ENCODE results near the gene C13orf46.
"Not testable (repeated sequence)": the region's sequence is repeated elsewhere in the genome, so short reads cannot be mapped to it uniquely, and the experiment has no call there.

The C13orf46 gene

DNA sequence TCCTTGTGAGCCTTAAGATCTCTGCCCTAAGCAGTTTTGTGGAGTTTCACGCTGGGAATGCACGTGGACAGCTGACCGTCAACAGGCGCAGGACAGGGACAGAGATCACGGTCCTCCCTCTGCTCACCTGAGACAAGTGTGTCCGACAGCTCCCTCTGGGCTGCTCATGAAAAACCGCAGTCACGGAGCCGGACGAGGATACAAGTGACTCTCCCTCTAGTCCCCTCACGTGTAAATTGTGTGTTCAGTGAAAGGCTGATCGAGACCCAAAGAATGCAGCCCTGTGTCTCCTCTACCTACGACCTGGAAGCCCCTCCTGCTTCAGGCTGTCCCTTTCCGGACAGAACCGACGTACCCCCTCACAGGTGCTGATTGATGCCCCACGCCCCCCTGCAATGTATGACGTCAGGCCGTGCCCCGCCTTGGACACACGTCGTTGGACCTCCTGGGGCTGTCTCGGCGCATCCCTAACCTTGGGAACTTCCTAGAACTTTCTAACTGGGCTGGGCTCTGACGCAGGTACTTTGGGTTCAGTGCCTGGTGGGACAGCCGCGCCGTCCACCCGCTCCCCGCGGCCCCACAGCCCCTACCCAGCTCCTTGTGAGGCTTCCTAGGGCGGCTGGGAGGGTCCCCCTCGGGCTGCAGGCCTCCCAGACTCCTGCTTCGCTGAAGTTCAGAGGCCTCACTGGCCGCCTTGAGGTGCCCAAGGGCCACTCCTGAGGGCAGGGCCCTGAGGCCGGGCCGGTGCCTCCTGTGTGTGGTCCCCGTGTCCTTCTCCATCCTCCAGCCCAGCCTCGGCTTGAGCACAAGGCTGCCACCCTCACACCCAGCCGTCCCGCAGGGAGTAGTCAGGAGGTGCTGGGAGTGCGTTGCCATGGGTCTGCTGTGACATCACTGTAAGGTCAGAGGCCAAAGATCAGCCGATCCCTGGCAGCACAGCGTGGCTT, at the start of gene C13orf46:
Gene C13orf46 (minus strand): TSS at position 859 of the 947 bp plus-strand sequence. CDS start 79 bp downstream, at position 780.
- DNase-seq = no peak

GRCh38 chr13:114022876-114023275, 49.0 kb upstream of the C13orf46 start:
- no peak for DNase-seq

DNA sequence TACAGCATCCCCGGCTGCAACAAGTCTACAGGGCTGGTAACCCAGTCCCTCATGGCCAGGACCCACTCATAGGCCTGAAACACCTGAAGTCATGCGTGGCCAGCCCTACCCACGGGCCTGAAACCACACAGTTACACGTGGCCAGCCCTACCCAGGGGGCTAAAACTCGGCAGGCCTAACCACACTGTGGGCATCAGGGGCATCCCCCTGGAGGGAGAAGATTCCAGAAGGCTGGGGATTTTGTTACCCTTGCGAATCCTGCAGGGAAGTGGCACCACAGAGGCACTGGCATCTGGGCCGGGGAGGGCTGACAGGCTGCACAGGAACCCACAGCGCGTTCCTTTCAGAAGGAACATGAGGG, 48.4 kb upstream of the C13orf46 start:
- DNase-seq = no peak

DNA sequence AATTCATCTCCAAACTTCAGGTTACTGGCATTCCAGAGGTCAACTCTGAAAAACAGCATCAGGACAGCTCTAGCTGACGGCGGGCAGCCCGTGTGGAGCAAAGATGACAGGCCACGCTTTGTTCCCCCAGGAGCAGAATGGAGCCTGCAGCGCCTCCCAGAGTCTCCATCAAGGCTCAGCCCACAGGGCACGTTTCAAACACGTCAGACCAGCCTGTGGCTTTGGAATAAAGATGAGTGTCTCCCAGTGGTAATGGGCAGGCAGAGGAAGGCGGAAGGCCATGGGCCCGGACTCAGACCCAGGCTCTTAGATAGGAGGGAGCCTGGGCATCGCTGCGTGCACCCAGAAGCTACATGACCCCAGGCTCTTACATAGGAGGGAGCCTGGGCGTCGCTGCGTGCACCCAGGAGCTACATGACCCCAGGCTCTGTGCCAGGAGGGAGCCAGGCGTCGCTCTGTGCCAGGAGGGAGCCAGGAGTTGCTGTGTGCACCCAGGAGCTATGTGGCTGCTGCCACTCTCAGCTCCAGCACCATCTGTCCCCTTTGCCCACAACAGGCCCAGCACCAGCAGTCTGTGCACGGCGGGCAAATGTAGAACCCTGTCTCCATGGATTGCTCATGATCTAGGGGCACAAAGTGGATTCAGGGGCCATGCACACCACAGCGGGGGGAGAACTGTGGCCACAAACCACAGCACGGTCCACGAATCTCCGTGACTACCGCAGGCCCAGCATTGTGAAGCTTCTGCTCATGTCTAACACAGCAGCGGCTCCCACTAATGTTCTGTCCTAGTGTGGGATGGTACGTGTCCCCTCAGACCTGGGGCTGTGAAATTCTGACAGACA, 47.8 kb upstream of the C13orf46 start:
- no peak for DNase-seq

DNA sequence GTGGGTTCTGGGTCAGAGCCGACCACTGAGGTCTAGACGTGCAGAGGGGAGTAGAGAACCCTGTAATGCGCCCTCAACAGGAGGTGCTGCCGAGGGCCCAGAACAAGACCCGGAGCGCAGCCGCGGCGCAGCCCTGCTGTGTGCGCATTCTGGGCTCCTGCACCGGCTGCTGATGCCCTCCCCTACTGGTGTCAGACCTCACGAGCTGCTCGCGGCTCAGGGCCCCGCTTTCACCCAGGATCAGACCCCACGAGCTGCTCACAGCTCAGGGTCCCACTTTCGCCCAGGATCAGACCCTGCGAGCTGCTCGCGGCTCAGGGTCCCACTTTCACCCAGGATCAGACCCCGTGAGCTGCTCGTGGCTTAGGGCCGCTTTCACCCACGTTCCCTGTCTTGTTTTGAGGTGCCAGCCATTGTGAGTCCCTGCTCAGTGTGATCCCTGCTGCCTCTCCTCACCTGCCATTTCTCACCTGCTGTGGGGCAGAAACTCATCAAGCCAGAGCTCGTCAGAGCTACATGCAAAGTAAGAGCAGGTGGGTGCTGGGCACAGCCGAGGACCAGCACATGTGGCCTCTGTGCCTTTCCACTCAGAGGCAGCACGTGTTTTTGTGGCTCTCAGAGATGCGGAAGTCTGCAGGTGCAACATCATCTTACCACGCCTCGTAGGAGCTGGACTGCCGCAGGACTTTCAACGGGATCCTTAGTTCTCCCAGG, 47.0 kb upstream of the C13orf46 start:
- DNase-seq = no peak

- not testable (repeated sequence) for DNase-seq
These were observed 46.3 kb upstream of the C13orf46 start for GRCh38 chr13:114020134-114020533.

DNA sequence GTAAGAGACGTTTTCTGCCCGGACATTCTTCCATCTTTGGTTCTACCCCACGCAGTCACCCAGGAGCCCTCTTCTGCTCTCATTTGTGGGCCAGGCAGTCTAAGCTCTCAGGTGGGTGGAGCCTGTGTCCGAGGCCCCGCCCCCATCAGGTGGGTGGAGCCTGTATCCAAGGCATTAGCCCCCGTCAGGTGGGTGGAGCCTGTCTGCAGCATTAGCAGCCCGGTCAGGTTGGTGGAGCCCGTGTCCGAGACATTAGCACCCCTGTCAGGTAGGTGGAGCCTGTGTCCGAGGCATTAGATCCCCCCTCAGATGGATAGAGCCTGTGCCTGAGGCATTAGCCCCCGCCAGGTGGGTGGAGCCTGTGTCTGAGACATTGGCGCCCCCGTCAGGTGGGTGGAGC, 45.5 kb upstream of the C13orf46 start:
- peak; percentile 35 for DNase-seq

DNA sequence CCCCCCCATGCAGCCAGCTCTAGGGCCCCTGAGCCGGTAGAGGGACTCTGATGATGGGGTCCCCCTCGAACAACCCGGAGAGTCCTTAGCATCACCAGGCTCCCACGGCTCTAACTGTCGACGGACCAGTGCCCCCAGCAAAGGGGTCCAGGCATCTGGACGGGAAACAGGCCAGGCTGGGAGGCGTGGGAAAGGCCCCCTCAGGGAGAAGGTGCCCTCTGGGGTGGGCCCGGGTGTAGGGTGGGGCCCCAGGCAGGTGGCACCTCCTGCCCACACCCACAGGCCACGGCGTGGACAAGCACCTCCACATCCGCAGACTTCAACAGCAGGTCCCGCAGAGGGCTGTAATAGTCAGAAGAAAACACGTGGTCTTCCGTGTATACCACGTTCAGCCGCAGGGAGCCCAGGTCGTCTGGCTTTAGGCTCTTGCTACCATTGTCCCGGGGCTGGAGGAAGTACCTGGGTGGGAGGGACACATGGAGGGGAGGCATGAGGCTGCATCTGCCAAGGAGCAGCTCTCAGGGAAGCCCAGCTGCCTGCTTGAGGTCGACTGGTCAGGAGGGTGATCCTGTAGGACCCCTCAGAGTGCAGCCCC, 44.7 kb upstream of the C13orf46 start:
- no peak for DNase-seq

GRCh38 chr13:114017966-114018365, 44.1 kb upstream of the C13orf46 start:
- DNase-seq = no peak

DNA sequence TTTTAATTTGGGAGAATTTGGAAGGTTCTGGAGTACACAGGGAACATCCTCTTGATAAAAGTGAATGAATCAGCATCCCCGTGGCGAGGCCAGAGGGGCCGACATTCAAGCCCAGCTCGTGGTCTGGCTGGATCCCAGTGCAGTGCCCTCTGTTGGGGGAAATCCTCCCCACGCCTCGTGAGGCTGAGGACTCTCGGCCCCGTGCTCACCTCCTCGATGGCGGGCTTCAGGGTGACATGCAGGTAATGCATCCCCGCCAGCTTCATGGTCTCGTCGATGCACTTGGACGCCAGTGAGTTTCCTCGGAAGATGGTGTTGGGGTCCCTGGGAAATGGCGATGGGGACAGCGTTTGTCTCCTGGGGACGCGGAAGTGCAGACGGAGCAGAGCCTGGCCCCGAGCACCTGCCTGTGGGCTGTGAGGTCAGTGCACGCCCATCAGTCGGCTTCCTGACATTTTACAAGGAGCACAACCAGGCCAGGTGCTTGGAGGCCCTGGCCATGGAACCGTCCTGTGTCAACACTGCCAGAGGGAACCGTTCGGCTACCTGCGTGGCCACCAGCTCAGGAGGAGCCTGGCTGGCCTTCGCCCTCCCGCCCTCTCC, 43.3 kb upstream of the C13orf46 start:
- DNase-seq = no peak

DNA sequence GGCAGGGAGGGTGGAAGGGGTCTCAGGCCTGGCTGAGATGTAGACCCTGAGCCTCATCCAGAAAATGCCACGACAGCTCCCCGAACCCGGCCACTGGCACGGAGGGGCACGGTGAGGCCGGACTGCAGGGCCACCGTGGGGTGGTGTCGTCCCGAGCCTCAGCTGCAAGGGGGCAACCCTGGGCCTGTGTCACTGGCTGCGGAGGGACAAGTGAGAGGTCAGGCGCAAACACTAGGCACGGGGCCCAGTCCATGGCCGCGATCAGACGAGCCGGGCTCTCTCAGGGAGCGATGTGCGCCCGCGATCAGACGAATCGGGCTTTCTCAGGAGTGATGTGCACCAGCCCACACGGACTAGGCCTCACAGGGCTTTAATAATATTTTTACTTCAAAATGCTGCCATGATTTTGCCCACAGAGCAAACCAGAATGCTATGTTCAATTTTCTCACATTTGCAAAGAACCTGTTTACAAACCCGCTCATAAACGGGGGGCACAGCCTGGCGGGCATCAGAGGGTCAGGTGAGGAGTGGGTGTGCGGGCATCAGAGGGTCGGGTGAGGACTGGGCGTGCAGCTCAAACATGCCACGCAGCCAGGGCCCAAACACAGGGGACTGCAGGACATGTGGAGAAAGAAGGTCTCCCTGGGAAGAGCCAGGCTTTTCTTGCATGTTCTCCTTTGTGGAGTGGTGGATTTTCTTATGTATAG, 42.6 kb upstream of the C13orf46 start:
- DNase-seq = no peak

DNA sequence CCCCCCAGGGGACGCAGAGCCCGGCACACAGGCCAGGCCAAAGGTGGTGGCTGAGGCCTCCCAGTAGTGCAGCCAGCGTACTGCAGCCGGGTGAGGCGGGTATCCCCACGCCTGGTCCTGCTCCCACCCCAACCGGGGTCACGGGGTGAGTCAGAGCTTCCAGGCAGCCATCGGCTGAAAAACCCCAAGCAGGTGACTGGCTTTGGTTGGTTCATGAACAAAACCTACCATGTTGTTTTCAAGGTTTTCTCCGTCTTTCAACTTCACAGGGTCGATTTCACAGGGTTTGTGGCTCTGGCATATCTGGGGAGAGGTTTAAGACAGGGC, 42.1 kb upstream of the C13orf46 start:
- no peak for DNase-seq

DNA sequence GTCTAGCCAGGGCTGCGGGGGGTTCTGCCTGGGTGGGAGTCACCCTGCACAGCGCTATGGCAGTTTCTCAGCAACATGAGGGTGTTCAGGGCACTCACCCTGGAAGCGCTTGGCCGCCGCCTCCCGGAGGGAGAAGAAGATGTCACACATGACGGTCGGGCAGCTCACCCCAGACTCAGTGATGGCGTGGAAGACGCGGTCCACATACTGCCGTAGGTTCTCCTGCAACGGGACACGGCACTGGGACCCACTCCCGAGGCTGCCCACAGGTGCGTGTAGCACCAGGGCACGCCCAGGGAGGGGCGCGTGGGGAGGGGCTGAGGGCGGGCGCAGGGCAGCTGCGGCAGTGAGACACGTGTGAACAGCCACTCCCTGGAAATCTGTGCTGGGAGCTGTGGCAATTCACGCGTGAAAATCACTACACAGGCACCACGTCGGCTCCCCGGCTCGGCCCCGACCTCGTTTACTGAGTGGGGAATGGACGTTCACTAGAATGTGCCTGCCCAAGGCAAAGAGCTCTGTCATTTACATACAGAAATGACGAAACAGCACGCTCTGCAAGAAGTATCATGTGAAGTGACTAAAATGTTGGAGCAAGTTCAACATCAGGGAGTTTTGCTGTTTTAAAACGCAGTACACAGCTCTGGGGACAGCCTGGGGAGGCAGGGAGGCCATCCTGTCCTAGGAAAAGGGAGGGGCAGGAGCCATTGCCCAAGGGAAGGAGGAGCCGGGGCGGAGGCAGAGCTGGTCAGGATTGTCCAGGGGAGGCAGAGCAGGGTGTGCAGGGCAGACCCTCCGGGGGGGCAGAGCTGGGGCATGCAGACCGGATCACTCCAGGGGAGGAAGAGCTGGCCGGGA, 41.5 kb upstream of the C13orf46 start:
- DNase-seq = no peak

DNA sequence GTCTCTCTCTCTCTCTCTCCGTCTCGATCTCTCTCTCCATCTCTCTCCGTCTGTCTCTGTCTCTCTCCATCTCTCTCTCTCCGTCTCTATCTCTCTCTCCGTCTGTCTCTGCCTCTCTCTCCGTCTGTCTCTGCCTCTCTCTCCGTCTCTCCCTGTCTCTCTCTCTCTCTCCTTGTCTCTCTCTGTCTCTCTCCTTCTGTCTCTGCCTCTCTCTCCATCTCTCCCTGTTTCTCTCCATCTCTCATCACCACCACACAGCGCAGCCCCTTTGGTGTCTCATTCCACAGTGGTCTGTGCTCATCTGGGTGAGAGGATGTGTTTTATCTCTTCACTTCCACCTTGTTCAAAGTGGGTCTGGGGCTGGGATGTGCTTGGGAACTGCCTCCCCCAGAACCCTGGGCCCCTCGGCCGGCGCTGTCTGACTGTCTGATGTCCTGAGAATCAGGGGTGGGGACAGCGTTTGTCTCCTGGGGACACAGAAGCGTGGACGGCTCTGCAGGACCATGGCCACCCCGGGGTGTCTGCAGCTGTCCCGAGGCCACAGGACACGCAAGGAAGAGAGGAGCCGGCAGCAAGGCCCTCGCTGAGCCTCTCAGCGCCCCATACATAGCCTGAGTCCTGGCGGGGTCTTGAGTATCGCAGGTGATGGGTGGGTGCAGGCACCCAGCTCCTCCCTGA, 40.2 kb upstream of the C13orf46 start:
- DNase-seq = no peak

DNA sequence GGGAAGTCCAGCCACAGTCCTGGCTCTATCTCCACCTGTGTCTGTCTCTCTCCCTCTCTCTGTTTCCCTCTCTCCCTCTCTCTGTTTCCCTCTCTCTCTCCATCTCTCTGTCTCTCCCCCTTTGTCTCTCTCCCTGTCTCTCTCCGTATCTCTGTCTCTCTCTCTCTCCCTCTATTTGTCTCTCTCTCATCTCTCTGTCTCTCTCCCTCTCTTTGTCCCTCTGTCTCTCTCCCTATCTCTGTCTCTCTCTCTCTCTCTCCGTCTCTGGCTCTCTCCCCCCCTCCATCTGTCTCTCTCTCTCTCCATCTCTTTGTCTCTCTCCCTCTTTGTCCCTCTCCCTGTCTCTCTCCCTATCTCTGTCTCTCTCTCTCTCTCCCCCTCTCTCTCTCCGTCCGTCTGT, 39.5 kb upstream of the C13orf46 start:
- DNase-seq = no peak

DNA sequence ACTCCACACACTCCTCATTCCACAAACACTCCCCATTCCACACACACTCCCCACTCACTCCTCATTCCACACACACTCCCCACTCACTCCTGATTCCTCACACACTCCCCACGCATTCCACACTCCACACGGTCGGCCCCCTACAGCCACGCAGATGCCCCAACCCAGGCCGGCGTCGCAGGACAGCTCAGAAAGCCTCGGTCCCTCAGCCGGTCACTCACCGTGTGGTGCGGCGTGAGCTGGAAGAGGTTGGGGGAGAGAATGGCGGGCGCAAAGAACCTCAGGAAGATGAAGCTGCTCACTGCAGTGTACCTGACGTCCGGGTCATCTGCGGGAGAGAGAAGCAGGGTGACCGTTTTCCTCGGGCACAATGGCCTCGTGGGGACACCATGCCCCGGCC, 39.0 kb upstream of the C13orf46 start:
- DNase-seq = no peak

DNA sequence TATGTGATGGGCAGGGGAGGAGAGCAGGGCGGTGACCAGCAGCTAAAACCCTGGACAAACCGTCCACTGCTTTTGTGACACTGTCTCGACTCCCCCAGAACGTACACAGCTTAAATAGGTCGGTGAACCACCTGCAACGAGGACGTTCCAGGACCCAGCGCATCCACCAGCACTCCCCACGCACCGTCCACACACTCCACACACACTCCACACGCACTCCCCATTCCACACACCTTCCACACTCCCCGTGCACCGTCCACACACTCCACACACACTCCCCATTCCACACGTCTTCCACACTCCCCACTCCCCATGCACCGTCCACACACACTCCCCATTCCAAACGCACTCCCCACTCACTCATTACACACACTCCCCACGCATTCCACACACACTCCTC, 38.3 kb upstream of the C13orf46 start:
- DNase-seq = no peak

GRCh38 chr13:114011226-114011625, 37.4 kb upstream of the C13orf46 start:
- no peak for DNase-seq

DNA sequence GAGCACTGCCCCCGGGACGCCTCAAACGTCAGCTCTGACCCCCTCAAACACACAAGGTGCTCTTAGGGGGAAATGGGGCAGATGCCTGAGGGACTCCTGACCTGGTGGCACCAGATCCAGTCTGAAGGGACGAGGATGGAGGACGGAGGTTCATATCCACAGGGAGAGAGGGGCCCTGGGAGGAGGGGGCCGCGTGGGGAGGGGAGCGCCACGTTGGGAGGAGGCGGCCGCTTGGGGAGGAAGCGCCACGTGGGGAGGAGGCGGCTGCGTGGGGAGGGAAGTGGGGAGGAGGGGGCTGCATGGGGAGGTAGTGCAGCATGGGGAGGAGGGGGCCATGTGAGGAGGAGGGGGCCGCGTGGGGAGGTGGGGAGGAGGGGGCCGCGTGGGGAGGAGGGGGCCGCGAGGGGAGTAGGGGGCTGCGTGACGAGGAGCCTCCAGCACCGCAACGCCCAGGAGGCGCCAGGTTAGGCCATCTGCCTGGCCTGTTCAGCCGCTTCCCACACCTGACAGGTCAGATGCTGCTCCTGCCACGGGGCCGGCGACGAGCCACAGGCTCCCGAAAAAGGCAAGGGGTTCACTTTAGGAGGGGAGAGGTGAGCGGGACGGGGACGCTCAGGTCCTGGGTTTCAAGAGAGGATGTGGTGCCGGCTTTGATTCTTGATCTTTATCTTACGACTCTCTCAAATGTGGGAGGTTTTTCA, 36.7 kb upstream of the C13orf46 start:
- no peak for DNase-seq

Measured in CD4-positive, alpha-beta T cell treated with Interleukin-6 for 4 hours (primary cell).